ENCODE results near the gene LRP5. TPM values are rescaled to one million over a fixed set of nuclear protein-coding genes. Genes with fewer than 3 reads are reported as not detected.
"Not testable (repeated sequence)": the region's sequence is repeated elsewhere in the genome, so short reads cannot be mapped to it uniquely, and the experiment has no call there.

Gene LRP5
- total RNA-seq, 1 donor: 3.3 TPM

- DNase-seq (ENCODE audit: low read depth): no peak
- TF ChIP-seq CTCF (IDR thresholded peaks at IDR 0.05; ENCODE audit: insufficient read depth, low read length): no peak
- no peak overlapping the region for H3K4me3 ChIP-seq (ENCODE audit: low read depth, low read length)
Observed at GRCh38 chr11:68445531-68446035, 133.2 kb downstream of the LRP5 start.

GRCh38 chr11:68446046-68446725 is 133.8 kb downstream of the LRP5 start:
- no peak for DNase-seq (ENCODE audit: low read depth)
- H3K4me3 ChIP-seq (ENCODE audit: low read depth, low read length): no peak overlapping the region
- no peak for TF ChIP-seq CTCF (IDR thresholded peaks at IDR 0.05; ENCODE audit: insufficient read depth, low read length)

GRCh38 chr11:68447015-68447801 is 134.8 kb downstream of the LRP5 start:
- TF ChIP-seq CTCF (IDR thresholded peaks at IDR 0.05; ENCODE audit: insufficient read depth, low read length): peak; percentile 93
- DNase-seq (ENCODE audit: low read depth): peak; percentile 65
- no peak overlapping the region for H3K4me3 ChIP-seq (ENCODE audit: low read depth, low read length)

- not testable (repeated sequence) for DNase-seq (ENCODE audit: low read depth)
Observed at GRCh38 chr11:68447914-68448313, 135.5 kb downstream of the LRP5 start.

GRCh38 chr11:68448604-68449011 is 136.2 kb downstream of the LRP5 start:
- no peak for DNase-seq (ENCODE audit: low read depth)
- H3K4me3 ChIP-seq (ENCODE audit: low read depth, low read length): no peak overlapping the region
- no peak for TF ChIP-seq CTCF (IDR thresholded peaks at IDR 0.05; ENCODE audit: insufficient read depth, low read length)

More at GRCh38 chr11:68447914-68448313, 135.5 kb downstream of the LRP5 start:
- H3K4me3 ChIP-seq (ENCODE audit: low read depth, low read length): not testable (repeated sequence)

GRCh38 chr11:68449951-68450350 is 137.6 kb downstream of the LRP5 start:
- H3K4me3 ChIP-seq (ENCODE audit: low read depth, low read length): no peak overlapping the region
- no peak for DNase-seq (ENCODE audit: low read depth)
- TF ChIP-seq CTCF (IDR thresholded peaks at IDR 0.05; ENCODE audit: insufficient read depth, low read length): no peak

GRCh38 chr11:68450711-68451110 is 138.3 kb downstream of the LRP5 start:
- no peak for DNase-seq (ENCODE audit: low read depth)
- TF ChIP-seq CTCF (IDR thresholded peaks at IDR 0.05; ENCODE audit: insufficient read depth, low read length): no peak
- no peak overlapping the region for H3K4me3 ChIP-seq (ENCODE audit: low read depth, low read length)

All from fibroblast of the aortic adventitia (primary cell).